RWPE2 (cell line): ENCODE data around the gene USP26.

Experiments used
- ATAC-seq: fragments of 200-7000 bp; cut with Tn5 transposase; 3 replicates; pipeline ENCODE4 v1.9.1; 2021; ENCODE audit warnings: low read depth
- DNase-seq: peaks from one replicate; pipeline ENCODE4 v3.0.0-alpha.2; 2020; ENCODE audit warnings: low spot score
- H3K27ac ChIP-seq: fragments of 450-650 bp; 2 replicates; pipeline ENCODE4 v1.5.1; 2017; ENCODE audit warnings: mild to moderate bottlenecking; ENCODE audit not compliant: poor library complexity, severe bottlenecking
- H3K27me3 ChIP-seq: fragments of 250-450 bp; sonication (Bioruptor Pico); 2 replicates; pipeline ENCODE4 v1.5.1; 2021; ENCODE audit warnings: mild to moderate bottlenecking, moderate library complexity; ENCODE audit not compliant: insufficient read depth, poor library complexity, severe bottlenecking
- H3K36me3 ChIP-seq: fragments of 250-450 bp; sonication (Bioruptor Pico); 2 replicates; pipeline ENCODE4 v1.5.1; 2020; ENCODE audit warnings: low read depth, mild to moderate bottlenecking, moderate library complexity
- H3K4me1 ChIP-seq: fragments of 250-450 bp; sonication (Bioruptor Pico); 2 replicates; pipeline ENCODE4 v1.5.1; 2021; ENCODE audit warnings: mild to moderate bottlenecking, moderate library complexity; ENCODE audit not compliant: insufficient read depth, poor library complexity, severe bottlenecking
- H3K4me3 ChIP-seq: fragments of 250-450 bp; sonication (Bioruptor Pico); 2 replicates; pipeline ENCODE4 v1.5.1; 2021; ENCODE audit warnings: mild to moderate bottlenecking, moderate library complexity; ENCODE audit not compliant: severe bottlenecking
- H3K9me3 ChIP-seq: fragments of 250-450 bp; sonication (Bioruptor Pico); 2 replicates; pipeline ENCODE4 v1.5.1; 2021; ENCODE audit warnings: mild to moderate bottlenecking, moderate library complexity; ENCODE audit not compliant: severe bottlenecking
- CTCF ChIP-seq: fragments of 450-650 bp; IDR thresholded peaks from one replicate; pipeline ENCODE4 v1.5.1; 2017; ENCODE audit warnings: mild to moderate bottlenecking, moderate library complexity; ENCODE audit not compliant: poor library complexity, severe bottlenecking

Gene USP26

DNA sequence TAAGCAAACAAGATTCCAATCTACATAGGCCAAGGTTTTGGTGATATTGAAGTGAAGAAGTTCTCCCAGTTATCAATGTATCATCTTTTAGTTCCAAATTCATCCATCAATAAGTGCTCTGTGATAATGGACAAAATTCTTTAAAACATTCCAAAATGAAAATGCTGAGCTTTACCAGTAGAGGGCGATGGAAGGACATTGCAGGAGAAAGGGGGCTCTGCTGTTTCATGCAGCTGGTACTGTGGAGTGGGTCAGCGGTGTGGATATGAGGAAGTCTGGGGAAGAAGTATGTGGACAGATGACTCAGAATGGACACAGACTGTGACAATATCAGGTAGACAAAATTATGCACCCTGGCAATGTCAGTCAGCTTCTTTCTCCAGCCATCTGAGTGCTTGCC lies 91.9 kb downstream of the USP26 start:
- H3K27me3 ChIP-seq, result no peaks in the 10 kb centered on the region

GRCh38 chrX:132999209-132999608 lies 97.7 kb downstream of the USP26 start:
- Histone ChIP-seq H3K27ac (no peak overlapping the region), H3K27me3 (no peaks in the 10 kb centered on the region), H3K4me1 (no peaks in the 10 kb centered on the region), H3K36me3 (no peaks in the 10 kb centered on the region), H3K9me3 (no peaks in the 10 kb centered on the region), H3K4me3 (no peak overlapping the region)
- DNase-seq, result no peak
- ATAC-seq, result no peak
- no peak for TF ChIP-seq CTCF

More for the DNA sequence above, 91.9 kb downstream of the USP26 start:
- Histone ChIP-seq H3K36me3 (no peaks in the 10 kb centered on the region), H3K9me3 (no peaks in the 10 kb centered on the region), H3K4me1 (no peaks in the 10 kb centered on the region), H3K4me3 (no peak overlapping the region), H3K27ac (no peak overlapping the region)
- no peak for ATAC-seq
- DNase-seq, result no peak
- TF ChIP-seq CTCF, result peak; percentile 64

GRCh38 chrX:132990835-132991234 lies 106.1 kb downstream of the USP26 start:
- no peak for ATAC-seq

GRCh38 chrX:132986556-132986955 lies 110.4 kb downstream of the USP26 start:
- H3K27me3 ChIP-seq, result no peaks in the 10 kb centered on the region
- no peak overlapping the region for H3K27ac ChIP-seq
- H3K9me3 ChIP-seq, result no peaks in the 10 kb centered on the region
- no peaks in the 10 kb centered on the region for H3K4me1 ChIP-seq
- no peak overlapping the region for H3K4me3 ChIP-seq
- no peak for TF ChIP-seq CTCF
- no peak for DNase-seq
- no peak for ATAC-seq
- no peaks in the 10 kb centered on the region for H3K36me3 ChIP-seq

More at GRCh38 chrX:132990835-132991234, 106.1 kb downstream of the USP26 start:
- no peak for TF ChIP-seq CTCF
- Histone ChIP-seq H3K9me3 (no peaks in the 10 kb centered on the region), H3K4me3 (no peak overlapping the region), H3K36me3 (no peaks in the 10 kb centered on the region), H3K27ac (no peak overlapping the region), H3K27me3 (no peaks in the 10 kb centered on the region), H3K4me1 (no peaks in the 10 kb centered on the region)
- no peak for DNase-seq

DNA sequence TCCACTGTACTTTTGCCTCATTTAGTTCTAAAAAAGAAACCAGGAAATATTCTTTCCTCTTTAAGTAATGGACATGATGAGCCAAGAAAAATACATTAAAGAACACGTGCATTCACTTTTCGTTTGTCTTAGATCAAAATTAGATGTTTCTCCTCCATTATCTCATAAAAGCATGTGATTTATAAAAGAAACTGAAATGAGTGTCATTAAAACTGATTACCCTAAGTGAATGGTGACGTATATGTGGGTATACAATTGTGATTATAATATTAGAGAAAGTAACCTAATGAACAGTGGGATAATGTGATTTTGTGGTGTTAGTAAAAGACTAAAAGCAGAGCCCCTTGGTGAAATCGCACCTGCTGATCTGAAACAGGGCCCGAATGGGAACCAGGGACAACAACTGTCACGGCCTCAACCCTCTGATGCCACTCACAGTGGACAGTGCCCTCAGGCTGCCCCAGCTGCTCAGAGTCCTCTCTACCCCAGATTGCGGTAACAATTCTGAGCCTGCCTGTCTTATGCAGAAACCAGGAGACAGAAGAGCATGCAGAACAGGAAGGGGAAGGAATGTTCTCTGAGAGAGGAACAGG lies 112.8 kb downstream of the USP26 start:
- ATAC-seq, result no peak
- H3K4me3 ChIP-seq, result no peak overlapping the region
- DNase-seq, result no peak
- H3K9me3 ChIP-seq, result no peaks in the 10 kb centered on the region
- no peaks in the 10 kb centered on the region for H3K36me3 ChIP-seq
- no peaks in the 10 kb centered on the region for H3K27me3 ChIP-seq
- H3K27ac ChIP-seq, result no peak overlapping the region
- no peak for TF ChIP-seq CTCF
- no peaks in the 10 kb centered on the region for H3K4me1 ChIP-seq
